SK-N-SH treated with all-trans-retinoic acid at 6 μM for 48 hours (cell line): Measurements from ENCODE around the gene ADO.

ENCODE experiments used
- ATAC-seq: fragments of 200-7000 bp; cut with Tn5 transposase; 3 replicates; pipeline ENCODE4 v1.9.1; 2020; ENCODE audit warnings: mild to moderate bottlenecking, moderate library complexity
- ARNTL ChIP-seq: fragments of 450-650 bp; formaldehyde crosslinking; IDR thresholded peaks from 2 replicates; pipeline ENCODE4 v1.5.0; 2020; ENCODE audit warnings: low read depth, mild to moderate bottlenecking, moderate library complexity, borderline replicate concordance
- BACH2 ChIP-seq: fragments of 250-450 bp; sonication (Bioruptor Pico); IDR thresholded peaks from 2 replicates; pipeline ENCODE4 v1.9.0; 2021; ENCODE audit warnings: mild to moderate bottlenecking, borderline replicate concordance
- CSDC2 ChIP-seq: fragments of 250-450 bp; sonication (Bioruptor Pico); IDR thresholded peaks from 2 replicates; pipeline ENCODE4 v1.5.0; 2020; ENCODE audit warnings: mild to moderate bottlenecking, moderate library complexity
- ESRRG ChIP-seq: fragments of 250-450 bp; sonication (Bioruptor Pico); IDR thresholded peaks from 2 replicates; pipeline ENCODE4 v1.6.1; 2021; ENCODE audit warnings: mild to moderate bottlenecking
- GLIS3 ChIP-seq: fragments of 250-450 bp; sonication (Bioruptor Pico); IDR thresholded peaks from 2 replicates; pipeline ENCODE4 v1.5.0; 2020; ENCODE audit warnings: mild to moderate bottlenecking, moderate library complexity
- ISL1 ChIP-seq: fragments of 250-450 bp; sonication (Bioruptor Pico); IDR thresholded peaks from 2 replicates; pipeline ENCODE4 v2.1.2; 2022; ENCODE audit warnings: mild to moderate bottlenecking, moderate library complexity
- OSR1 ChIP-seq: fragments of 250-450 bp; sonication (Bioruptor Pico); IDR thresholded peaks from 2 replicates; pipeline ENCODE4 v1.8.0; 2022; ENCODE audit warnings: moderate library complexity, mild to moderate bottlenecking, inconsistent platforms
- PPARA ChIP-seq: fragments of 250-450 bp; sonication (Bioruptor Pico); IDR thresholded peaks from 2 replicates; pipeline ENCODE4 v1.5.0; 2020; ENCODE audit warnings: mild to moderate bottlenecking, borderline replicate concordance
- RARB ChIP-seq: fragments of 250-450 bp; sonication (Bioruptor Pico); IDR thresholded peaks from 2 replicates; pipeline ENCODE4 v1.8.0; 2021; ENCODE audit warnings: mild to moderate bottlenecking, moderate library complexity
- SNAI2 ChIP-seq: fragments of 250-450 bp; sonication (Bioruptor Pico); IDR thresholded peaks from 2 replicates; pipeline ENCODE4 v1.5.0; 2020; ENCODE audit warnings: mild to moderate bottlenecking, moderate library complexity
- TCF4 ChIP-seq: fragments of 250-450 bp; sonication (Bioruptor Pico); IDR thresholded peaks from 2 replicates; pipeline ENCODE4 v1.8.0; 2021; ENCODE audit warnings: mild to moderate bottlenecking, moderate library complexity, borderline replicate concordance
- TOX ChIP-seq: fragments of 250-450 bp; sonication (Bioruptor Pico); IDR thresholded peaks from 2 replicates; pipeline ENCODE4 v1.8.0; 2021; ENCODE audit warnings: mild to moderate bottlenecking, moderate library complexity, borderline replicate concordance
- TSHZ2 ChIP-seq: fragments of 250-450 bp; sonication (Bioruptor Pico); IDR thresholded peaks from 2 replicates; pipeline ENCODE4 v1.5.0; 2020; ENCODE audit warnings: mild to moderate bottlenecking, moderate library complexity
- ZC3H10 ChIP-seq: fragments of 250-450 bp; sonication (Bioruptor Pico); IDR thresholded peaks from 2 replicates; pipeline ENCODE4 v1.5.1; 2021; ENCODE audit warnings: mild to moderate bottlenecking, moderate library complexity
- ZFP3 ChIP-seq: fragments of 250-450 bp; sonication (Bioruptor Pico); IDR thresholded peaks from 2 replicates; pipeline ENCODE4 v1.5.0; 2020; ENCODE audit warnings: mild to moderate bottlenecking, moderate library complexity
- ZFP30 ChIP-seq: fragments of 450-650 bp; formaldehyde crosslinking; IDR thresholded peaks from 2 replicates; pipeline ENCODE4 v1.5.0; 2022; ENCODE audit warnings: mild to moderate bottlenecking, moderate library complexity
- ZNF565 ChIP-seq: fragments of 450-650 bp; formaldehyde crosslinking; conservative IDR thresholded peaks from 2 replicates; pipeline ENCODE4 v1.5.0; 2020; ENCODE audit warnings: low read depth, mild to moderate bottlenecking, moderate library complexity
- ZNF70 ChIP-seq: fragments of 450-650 bp; formaldehyde crosslinking; IDR thresholded peaks from 2 replicates; pipeline ENCODE4 v1.5.0; 2020; ENCODE audit warnings: mild to moderate bottlenecking, moderate library complexity
- ZNF8 ChIP-seq: fragments of 450-650 bp; formaldehyde crosslinking; IDR thresholded peaks from 2 replicates; pipeline ENCODE4 v1.5.0; 2020; ENCODE audit warnings: mild to moderate bottlenecking, moderate library complexity
- TF ChIP-seq, protein P1 (sequence below): fragments of 250-450 bp; sonication (Bioruptor Pico); IDR thresholded peaks from 2 replicates; pipeline ENCODE4 v1.8.0; 2020; ENCODE audit warnings: mild to moderate bottlenecking, moderate library complexity, borderline replicate concordance
- TF ChIP-seq, protein P2 (sequence below): fragments of 250-450 bp; sonication (Bioruptor Pico); IDR thresholded peaks from 2 replicates; pipeline ENCODE4 v1.8.0; 2021; ENCODE audit warnings: low read depth, mild to moderate bottlenecking, moderate library complexity, borderline replicate concordance

The ADO gene

GRCh38 chr10:62769574-62770242 lies 34.8 kb upstream of the ADO start:
- TF ChIP-seq ZFP3 (no peak), RARB (CRISPR knock-in tag) (no peak), ARNTL (CRISPR knock-in tag) (no peak)
- no peak for ATAC-seq

GRCh38 chr10:62772186-62772974 lies 32.1 kb upstream of the ADO start:
- no peak for ATAC-seq
- TF ChIP-seq BACH2 (CRISPR knock-in tag) (no peak), CSDC2 (CRISPR knock-in tag) (no peak), TSHZ2 (CRISPR knock-in tag) (no peak), ZFP3 (no peak)

- no peak for ATAC-seq
- no peak for TF ChIP-seq ZNF70
- TF ChIP-seq ZNF565: no peak
- no peak for TF ChIP-seq ESRRG (CRISPR knock-in tag)
- TF ChIP-seq, protein P1, sequence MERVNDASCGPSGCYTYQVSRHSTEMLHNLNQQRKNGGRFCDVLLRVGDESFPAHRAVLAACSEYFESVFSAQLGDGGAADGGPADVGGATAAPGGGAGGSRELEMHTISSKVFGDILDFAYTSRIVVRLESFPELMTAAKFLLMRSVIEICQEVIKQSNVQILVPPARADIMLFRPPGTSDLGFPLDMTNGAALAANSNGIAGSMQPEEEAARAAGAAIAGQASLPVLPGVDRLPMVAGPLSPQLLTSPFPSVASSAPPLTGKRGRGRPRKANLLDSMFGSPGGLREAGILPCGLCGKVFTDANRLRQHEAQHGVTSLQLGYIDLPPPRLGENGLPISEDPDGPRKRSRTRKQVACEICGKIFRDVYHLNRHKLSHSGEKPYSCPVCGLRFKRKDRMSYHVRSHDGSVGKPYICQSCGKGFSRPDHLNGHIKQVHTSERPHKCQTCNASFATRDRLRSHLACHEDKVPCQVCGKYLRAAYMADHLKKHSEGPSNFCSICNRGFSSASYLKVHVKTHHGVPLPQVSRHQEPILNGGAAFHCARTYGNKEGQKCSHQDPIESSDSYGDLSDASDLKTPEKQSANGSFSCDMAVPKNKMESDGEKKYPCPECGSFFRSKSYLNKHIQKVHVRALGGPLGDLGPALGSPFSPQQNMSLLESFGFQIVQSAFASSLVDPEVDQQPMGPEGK: no peak
- TF ChIP-seq, protein P2, sequence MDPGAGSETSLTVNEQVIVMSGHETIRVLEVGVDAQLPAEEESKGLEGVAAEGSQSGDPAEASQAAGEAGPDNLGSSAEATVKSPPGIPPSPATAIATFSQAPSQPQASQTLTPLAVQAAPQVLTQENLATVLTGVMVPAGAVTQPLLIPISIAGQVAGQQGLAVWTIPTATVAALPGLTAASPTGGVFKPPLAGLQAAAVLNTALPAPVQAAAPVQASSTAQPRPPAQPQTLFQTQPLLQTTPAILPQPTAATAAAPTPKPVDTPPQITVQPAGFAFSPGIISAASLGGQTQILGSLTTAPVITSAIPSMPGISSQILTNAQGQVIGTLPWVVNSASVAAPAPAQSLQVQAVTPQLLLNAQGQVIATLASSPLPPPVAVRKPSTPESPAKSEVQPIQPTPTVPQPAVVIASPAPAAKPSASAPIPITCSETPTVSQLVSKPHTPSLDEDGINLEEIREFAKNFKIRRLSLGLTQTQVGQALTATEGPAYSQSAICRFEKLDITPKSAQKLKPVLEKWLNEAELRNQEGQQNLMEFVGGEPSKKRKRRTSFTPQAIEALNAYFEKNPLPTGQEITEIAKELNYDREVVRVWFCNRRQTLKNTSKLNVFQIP (CRISPR knock-in tag): no peak
- TF ChIP-seq ZFP3: no peak
- TF ChIP-seq ZC3H10 (CRISPR knock-in tag): no peak
- TF ChIP-seq TSHZ2 (CRISPR knock-in tag): no peak
- TF ChIP-seq GLIS3 (CRISPR knock-in tag): no peak
- no peak for TF ChIP-seq TCF4 (CRISPR knock-in tag)
- no peak for TF ChIP-seq TOX (CRISPR knock-in tag)
- TF ChIP-seq RARB (CRISPR knock-in tag): no peak
- no peak for TF ChIP-seq SNAI2 (CRISPR knock-in tag)
- TF ChIP-seq ISL1 (CRISPR knock-in tag): no peak
- TF ChIP-seq BACH2 (CRISPR knock-in tag): no peak
- no peak for TF ChIP-seq OSR1 (CRISPR knock-in tag)
- no peak for TF ChIP-seq PPARA (CRISPR knock-in tag)
- TF ChIP-seq ZFP30 (CRISPR knock-in tag): no peak
- no peak for TF ChIP-seq ARNTL (CRISPR knock-in tag)
- no peak for TF ChIP-seq ZNF8 (CRISPR knock-in tag)
Measured at GRCh38 chr10:62778125-62778524, 26.4 kb upstream of the ADO start.
